A673 (cell line): ENCODE measurements around the gene HDDC2. TPM values are rescaled to one million over a fixed set of nuclear protein-coding genes. Genes with fewer than 3 reads are reported as not detected.

Experiments used
- BruUV-seq: library from RNA; stranded (reverse); fragments of 400-500 nt; replicated peaks from 2 replicates; lab custom pipeline; 2021; lab: Mats Ljungman, UMichigan
- CTCF ChIA-PET: fragments of 300-600 bp; sonication (Branson Sonifier 250); formaldehyde crosslinking; loops from one replicate; lab custom pipeline; 2022; ENCODE audit warnings: antibody characterized with exemption; lab: Charles Lee
- POLR2A ChIA-PET: fragments of 300-600 bp; sonication (Branson Sonifier 250); formaldehyde crosslinking; loops from one replicate; lab custom pipeline; 2022; ENCODE audit warnings: antibody characterized with exemption; ENCODE audit not compliant: low non-redundant PET; lab: Charles Lee
- DNase-seq: peaks from one replicate; pipeline ENCODE4 v3.0.0-alpha.2; 2015; ENCODE audit warnings: low spot score
- H3K27ac ChIP-seq: fragments of 200-600 bp; sonication (generic); 2 replicates; pipeline ENCODE4 v1.5.1; 2016; ENCODE audit warnings: mixed run types, low read depth, mild to moderate bottlenecking, mixed read lengths, antibody characterized with exemption, low read length; ENCODE audit not compliant: poor library complexity, severe bottlenecking
- H3K27me3 ChIP-seq: fragments of 200-600 bp; sonication (generic); replicated peaks from 2 replicates; pipeline ENCODE4 v1.6.1; 2017; ENCODE audit warnings: mixed run types, low read depth, mild to moderate bottlenecking, mixed read lengths, antibody characterized with exemption, low read length; ENCODE audit not compliant: insufficient read depth, poor library complexity
- H3K36me3 ChIP-seq: fragments of 200-600 bp; sonication (generic); 2 replicates; pipeline ENCODE4 v1.6.1; 2016; ENCODE audit warnings: mixed run types, mild to moderate bottlenecking, mixed read lengths, antibody characterized with exemption, low read length; ENCODE audit not compliant: insufficient read depth, poor library complexity, severe bottlenecking
- H3K4me1 ChIP-seq: fragments of 200-600 bp; sonication (generic); 2 replicates; pipeline ENCODE4 v1.6.1; 2017; ENCODE audit warnings: mixed run types, mild to moderate bottlenecking, mixed read lengths, antibody characterized with exemption, low read length; ENCODE audit not compliant: insufficient read depth, poor library complexity, severe bottlenecking
- H3K4me3 ChIP-seq: fragments of 200-600 bp; sonication (generic); 2 replicates; pipeline ENCODE4 v1.5.1; 2016; ENCODE audit warnings: low read depth, mixed run types, mild to moderate bottlenecking, mixed read lengths, low read length; ENCODE audit not compliant: poor library complexity, severe bottlenecking
- H3K9me3 ChIP-seq: fragments of 200-600 bp; sonication (generic); 2 replicates; pipeline ENCODE4 v1.6.1; 2016; ENCODE audit warnings: mixed run types, low read depth, mild to moderate bottlenecking, mixed read lengths, antibody characterized with exemption, low read length; ENCODE audit not compliant: poor library complexity, severe bottlenecking
- EZH2 ChIP-seq: fragments of 200-600 bp; sonication (generic); IDR thresholded peaks from 2 replicates; pipeline ENCODE4 v1.6.1; 2017; ENCODE audit warnings: borderline replicate concordance, low read depth, mild to moderate bottlenecking, mixed read lengths, antibody characterized with exemption, low read length; ENCODE audit not compliant: poor library complexity, severe bottlenecking
- intact Hi-C: fragments of 100-400 bp; cut with micrococcal nuclease; formaldehyde crosslinking; loops from one replicate; pipeline ENCODE4 v1.10.0; 2022; ENCODE audit not compliant: unreplicated experiment
- total RNA-seq: library from RNA; stranded (reverse); gene quantifications from 2 replicates; pipeline ENCODE4 v1.2.3, GENCODE V29; 2021
- TF ChIP-seq, protein P1 (sequence below): fragments of 300-800, 200-600 bp; sonication (generic); conservative IDR thresholded peaks from 2 replicates; pipeline ENCODE4 v1.5.1; 2017; ENCODE audit warnings: low read depth, mild to moderate bottlenecking, antibody characterized with exemption, low read length, moderate library complexity, mixed read lengths

HDDC2 gene
- total RNA-seq, 1 experiment from 2014 or later, result 87.6 TPM

DNA sequence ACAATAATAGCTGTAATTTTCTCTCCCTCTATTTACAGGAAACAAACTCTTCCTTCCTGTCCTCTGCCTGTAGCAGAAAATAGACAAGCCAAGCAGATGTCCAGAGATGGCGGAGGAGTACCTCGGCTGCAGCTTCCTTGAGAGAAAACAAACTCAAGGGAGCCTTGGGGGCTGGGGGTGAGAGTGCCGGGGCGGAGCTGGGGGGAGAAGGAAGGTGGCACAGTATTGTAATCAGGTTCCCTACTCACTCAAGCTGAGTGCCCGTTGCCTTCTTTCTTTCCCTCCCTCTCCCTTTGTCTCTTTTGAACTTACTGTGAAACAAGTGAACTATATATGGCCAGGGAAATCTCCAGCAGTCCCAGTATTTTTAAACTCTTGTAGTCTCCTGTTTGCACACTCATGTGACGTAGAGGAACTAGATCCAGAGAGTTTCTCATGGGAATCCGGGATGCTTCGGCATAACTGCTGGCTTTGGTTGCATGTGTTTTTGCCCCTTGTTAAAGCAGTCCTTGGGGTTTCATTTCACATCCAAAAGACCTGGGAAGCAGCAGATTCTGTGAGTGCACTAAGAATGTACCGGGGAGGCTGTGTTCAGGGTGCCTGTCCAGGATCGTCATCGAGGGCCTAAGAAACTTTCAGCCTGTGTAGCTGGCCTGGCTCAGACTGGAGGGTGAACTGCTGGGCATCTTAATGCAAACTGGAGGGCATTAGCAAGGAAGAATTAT, 44.6 kb upstream of the HDDC2 start:
- POLR2A ChIA-PET, result interaction anchor here (0.6 kb wide), 1 partner anchor 64 kb away, joined by 3 read pairs; no protein-coding TSS in a partner anchor
- CTCF ChIA-PET, result no interaction called here
- peak; percentile 5 for DNase-seq
- BruUV-seq, result no TSS peak
- Histone ChIP-seq H3K27me3 (no peaks in the 10 kb centered on the region), H3K4me1 (peaks cover 4% of the 10 kb centered on the region), H3K27ac (no peak overlapping the region), H3K4me3 (peak overlapping the region; percentile 10), H3K36me3 (no peaks in the 10 kb centered on the region), H3K9me3 (no peaks in the 10 kb centered on the region)
- TF ChIP-seq, protein P1, sequence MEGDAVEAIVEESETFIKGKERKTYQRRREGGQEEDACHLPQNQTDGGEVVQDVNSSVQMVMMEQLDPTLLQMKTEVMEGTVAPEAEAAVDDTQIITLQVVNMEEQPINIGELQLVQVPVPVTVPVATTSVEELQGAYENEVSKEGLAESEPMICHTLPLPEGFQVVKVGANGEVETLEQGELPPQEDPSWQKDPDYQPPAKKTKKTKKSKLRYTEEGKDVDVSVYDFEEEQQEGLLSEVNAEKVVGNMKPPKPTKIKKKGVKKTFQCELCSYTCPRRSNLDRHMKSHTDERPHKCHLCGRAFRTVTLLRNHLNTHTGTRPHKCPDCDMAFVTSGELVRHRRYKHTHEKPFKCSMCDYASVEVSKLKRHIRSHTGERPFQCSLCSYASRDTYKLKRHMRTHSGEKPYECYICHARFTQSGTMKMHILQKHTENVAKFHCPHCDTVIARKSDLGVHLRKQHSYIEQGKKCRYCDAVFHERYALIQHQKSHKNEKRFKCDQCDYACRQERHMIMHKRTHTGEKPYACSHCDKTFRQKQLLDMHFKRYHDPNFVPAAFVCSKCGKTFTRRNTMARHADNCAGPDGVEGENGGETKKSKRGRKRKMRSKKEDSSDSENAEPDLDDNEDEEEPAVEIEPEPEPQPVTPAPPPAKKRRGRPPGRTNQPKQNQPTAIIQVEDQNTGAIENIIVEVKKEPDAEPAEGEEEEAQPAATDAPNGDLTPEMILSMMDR, result no peak
- TF ChIP-seq EZH2, result no peak
- intact Hi-C loops, result no loop called here

DNA sequence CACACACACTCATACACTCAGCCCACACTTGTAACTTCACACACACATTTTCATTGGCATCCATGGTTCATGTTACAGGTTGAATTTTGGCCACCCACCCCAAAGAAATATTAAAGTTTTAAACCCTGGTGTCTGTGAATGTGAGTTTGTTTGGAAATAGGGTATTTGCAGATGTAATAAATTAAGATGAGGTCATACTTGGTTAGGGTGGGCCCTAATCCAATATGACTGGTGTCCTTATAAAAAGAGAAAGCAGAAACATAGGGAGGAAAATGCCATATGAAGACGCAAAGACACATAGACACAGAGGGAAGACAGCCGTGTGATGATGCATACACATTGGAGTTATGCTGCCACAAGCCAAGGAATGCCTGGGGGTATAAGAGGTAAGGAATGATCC, 39.7 kb upstream of the HDDC2 start:
- CTCF ChIA-PET, result no interaction called here
- intact Hi-C loops, result no loop called here

DNA sequence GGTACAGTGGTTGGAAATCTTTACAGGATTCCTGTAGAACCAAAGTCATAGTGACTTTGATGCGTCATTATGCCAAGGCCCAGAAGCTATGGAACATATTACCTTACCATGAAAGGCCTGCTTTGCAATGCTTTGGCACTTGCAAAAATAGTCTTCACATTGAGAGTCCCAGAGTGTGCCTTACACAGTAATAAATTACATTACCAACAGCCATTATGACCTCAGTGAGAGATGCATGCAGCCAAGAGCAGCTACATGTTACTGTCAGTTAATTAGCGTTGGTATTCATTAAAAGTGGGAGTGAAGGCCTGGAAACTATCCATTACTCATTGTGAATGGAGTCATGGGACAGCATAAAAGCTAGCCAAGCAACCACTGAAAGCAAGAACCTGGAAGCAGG, 39.2 kb upstream of the HDDC2 start:
- no peaks in the 10 kb centered on the region for H3K27me3 ChIP-seq
- intact Hi-C loops, result no loop called here
- ChIA-PET POLR2A (no interaction called here), CTCF (no interaction called here)
- no peak overlapping the region for H3K27ac ChIP-seq
- DNase-seq, result no peak
- peaks cover 1% of the 10 kb centered on the region for H3K4me1 ChIP-seq
- no peaks in the 10 kb centered on the region for H3K36me3 ChIP-seq
- no peaks in the 10 kb centered on the region for H3K9me3 ChIP-seq
- no peak overlapping the region for H3K4me3 ChIP-seq
- no TSS peak for BruUV-seq
- TF ChIP-seq EZH2, result no peak
- TF ChIP-seq, protein P1, result no peak

More for the DNA sequence above, 39.7 kb upstream of the HDDC2 start:
- no peak for DNase-seq
- no peaks in the 10 kb centered on the region for H3K27me3 ChIP-seq
- H3K9me3 ChIP-seq, result no peaks in the 10 kb centered on the region
- no peak overlapping the region for H3K4me3 ChIP-seq
- POLR2A ChIA-PET, result no interaction called here
- H3K4me1 ChIP-seq, result peaks cover 4% of the 10 kb centered on the region
- TF ChIP-seq, protein P1, result no peak
- no peak for TF ChIP-seq EZH2
- no peak overlapping the region for H3K27ac ChIP-seq
- no peaks in the 10 kb centered on the region for H3K36me3 ChIP-seq
- no TSS peak for BruUV-seq
